ENCODE data around the gene OSBPL3.

OSBPL3 gene

DNA sequence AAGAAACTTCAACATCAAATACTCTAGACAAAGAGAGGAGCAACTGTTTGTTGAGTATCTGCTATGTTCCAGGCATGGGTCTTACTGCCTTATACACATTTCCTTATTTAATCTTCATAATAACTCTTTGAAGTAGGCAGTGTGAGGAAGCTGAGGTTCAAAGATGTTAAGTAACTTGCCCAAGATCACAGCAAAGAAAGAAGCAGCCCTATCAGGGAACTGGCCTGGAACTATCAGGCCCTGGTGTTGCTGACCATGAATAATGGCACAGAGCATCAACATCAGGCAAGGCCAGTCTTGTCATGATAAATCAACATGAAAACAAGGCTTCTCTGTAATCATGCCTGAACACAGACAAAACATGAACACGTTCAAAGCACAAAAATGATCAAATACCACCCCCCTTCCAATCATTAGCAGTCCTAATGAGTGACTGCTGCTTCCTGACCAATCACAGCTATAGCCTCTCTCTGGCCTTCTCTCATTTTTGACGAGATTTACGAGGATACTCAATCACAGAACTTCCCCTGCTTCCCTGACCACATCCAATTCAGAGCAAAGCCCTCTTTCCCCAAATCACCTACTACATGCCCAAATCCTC lies 225.0 kb downstream of the OSBPL3 start:
- FAIRE-seq = no peak

DNA sequence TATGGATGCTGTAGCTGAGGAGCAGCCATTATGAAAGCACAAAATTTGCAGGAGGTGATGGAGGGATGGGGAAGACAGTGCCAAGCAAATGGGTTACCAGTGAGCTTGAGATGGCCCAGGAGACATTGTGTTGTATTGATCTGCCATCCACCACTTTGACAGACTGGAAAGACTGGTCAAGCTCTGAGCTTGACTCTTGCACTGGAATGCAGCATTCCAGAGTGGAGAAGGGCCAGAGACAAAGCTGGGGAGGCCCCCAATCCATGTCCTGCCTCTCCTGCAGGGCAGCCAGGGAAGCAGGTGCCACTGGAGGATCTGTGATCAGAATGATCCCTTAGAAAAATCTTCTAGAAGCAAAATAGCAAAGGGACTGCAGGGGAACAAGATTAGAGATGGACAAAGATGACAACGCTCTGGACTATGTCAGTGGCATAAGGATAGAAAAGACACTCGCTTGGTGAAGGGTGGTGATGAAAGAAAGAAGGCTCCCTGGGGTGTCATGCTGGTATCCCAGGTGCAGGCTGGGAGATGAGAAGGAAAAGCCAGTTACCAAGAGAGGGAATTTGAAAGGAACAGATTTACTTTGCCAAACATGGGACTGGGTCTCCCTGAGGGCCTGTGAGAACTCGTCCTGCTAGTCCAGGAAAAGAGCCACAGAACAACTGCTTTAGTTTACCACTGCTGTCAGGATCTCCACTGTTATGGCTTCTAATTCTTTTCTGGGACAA lies 227.7 kb downstream of the OSBPL3 start:
- FAIRE-seq = no peak

DNA sequence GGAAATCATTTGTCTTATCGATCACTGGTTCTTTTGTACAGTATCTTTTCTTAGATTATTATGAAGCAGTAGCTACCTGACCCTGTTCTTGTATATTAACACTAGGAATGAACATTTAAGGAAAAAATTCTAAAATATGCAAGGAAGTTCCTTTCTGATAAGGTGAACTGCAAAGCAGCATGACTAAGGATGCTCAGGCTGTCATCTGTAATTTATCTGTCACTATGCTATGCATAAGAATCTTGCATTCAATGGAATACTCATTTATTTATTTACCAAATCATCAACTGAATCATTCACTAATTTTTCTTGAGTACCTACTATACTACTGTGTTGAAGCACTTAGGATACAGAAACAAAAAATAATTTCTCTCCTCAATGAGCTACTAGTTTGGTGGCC lies 228.5 kb downstream of the OSBPL3 start:
- no peak for FAIRE-seq

DNA sequence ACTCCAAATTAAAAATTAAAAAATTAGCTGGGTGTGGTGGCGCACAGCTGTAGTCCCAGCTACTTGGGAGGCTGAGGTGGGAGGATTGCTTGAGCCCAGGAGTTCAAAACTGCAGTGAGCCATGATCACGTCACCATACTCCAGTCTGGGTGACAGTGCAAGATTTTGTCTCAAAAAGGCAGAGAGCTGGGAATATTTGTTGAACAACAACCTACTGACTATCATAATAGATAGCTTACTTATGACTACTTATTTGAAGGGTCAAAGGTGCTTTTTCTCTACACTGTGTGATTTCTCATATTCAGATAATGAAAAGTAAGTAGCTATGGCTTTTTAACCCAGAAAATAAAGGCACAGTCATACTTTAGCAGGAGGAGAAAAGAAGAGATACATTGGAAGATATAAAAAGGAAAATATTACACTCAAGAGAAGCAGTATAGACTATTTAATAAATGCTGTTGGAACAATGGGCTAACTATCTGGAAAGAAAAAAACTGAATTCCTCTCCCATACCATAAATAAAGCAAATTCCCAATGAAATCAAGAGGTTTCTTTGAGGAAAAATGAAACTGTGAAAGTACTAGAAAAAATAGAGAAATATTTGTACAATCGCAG lies 229.4 kb downstream of the OSBPL3 start:
- no peak for FAIRE-seq

DNA sequence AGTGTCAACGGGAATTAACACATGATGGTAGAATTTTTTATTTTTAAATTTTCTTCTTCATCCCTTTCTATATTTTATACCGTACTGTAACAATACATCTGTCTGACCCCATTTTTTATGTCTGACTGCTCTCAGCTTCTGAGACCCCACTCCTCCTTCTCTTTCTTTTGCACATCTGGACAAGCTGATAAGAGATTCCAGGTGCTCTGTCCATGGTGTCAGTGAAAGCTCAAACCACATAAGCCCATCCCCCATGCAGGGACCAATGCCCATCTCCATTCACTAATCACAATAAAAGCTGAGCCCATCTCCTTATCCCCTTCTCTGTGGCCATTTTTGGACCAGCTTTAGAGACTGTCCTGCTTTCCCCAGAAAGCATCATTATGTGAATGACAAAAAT lies 231.5 kb downstream of the OSBPL3 start:
- FAIRE-seq = no peak
